Activated naive CD4-positive, alpha-beta T cell treated with anti-CD3 and anti-CD28 coated beads for 36 hours (primary cell): Measurements from ENCODE around the gene KCNQ4. TPM values are rescaled to one million over a fixed set of nuclear protein-coding genes. Genes with fewer than 3 reads are reported as not detected.
A peak's percentile ranks its signal among the peaks of the same experiment; 100 is the strongest.

Experiments used
- CTCF ChIA-PET: fragments of 350-600 bp; sonication (Branson Sonifier 250); formaldehyde crosslinking; loops from one replicate; lab custom pipeline; 2021; ENCODE audit warnings: antibody characterized with exemption; lab: Charles Lee
- DNase-seq: peaks from one replicate; pipeline ENCODE4 v3.0.0-alpha.2; 2020
- H3K27ac Mint-ChIP-seq: one replicate; pipeline ENCODE4 v1.8.0; 2021; ENCODE audit warnings: mild to moderate bottlenecking, mixed read lengths
- H3K27me3 Mint-ChIP-seq: one replicate; pipeline ENCODE4 v1.8.0; 2021; ENCODE audit warnings: low read depth, mixed read lengths
- H3K36me3 Mint-ChIP-seq: one replicate; pipeline ENCODE4 v1.8.0; 2021; ENCODE audit warnings: low read depth, mixed read lengths
- H3K4me1 Mint-ChIP-seq: one replicate; pipeline ENCODE4 v1.8.0; 2021; ENCODE audit warnings: low read depth, mixed read lengths
- H3K4me3 Mint-ChIP-seq: one replicate; pipeline ENCODE4 v1.8.0; 2021; ENCODE audit warnings: mild to moderate bottlenecking, moderate library complexity, mixed read lengths
- H3K9me3 Mint-ChIP-seq: one replicate; pipeline ENCODE4 v1.8.0; 2021; ENCODE audit warnings: mixed read lengths
- intact Hi-C: fragments of 100-400 bp; cut with micrococcal nuclease; formaldehyde crosslinking; loops from one replicate; pipeline ENCODE4 v1.15.1; 2023
- total RNA-seq, 2 experiments: library from RNA; stranded (reverse); gene quantifications; one replicate each; pipeline ENCODE4 v1.2.3, GENCODE V29; 2021

Gene KCNQ4
- total RNA-seq, 2 experiments from 2014 or later: 0.49 to 0.50 TPM

DNA sequence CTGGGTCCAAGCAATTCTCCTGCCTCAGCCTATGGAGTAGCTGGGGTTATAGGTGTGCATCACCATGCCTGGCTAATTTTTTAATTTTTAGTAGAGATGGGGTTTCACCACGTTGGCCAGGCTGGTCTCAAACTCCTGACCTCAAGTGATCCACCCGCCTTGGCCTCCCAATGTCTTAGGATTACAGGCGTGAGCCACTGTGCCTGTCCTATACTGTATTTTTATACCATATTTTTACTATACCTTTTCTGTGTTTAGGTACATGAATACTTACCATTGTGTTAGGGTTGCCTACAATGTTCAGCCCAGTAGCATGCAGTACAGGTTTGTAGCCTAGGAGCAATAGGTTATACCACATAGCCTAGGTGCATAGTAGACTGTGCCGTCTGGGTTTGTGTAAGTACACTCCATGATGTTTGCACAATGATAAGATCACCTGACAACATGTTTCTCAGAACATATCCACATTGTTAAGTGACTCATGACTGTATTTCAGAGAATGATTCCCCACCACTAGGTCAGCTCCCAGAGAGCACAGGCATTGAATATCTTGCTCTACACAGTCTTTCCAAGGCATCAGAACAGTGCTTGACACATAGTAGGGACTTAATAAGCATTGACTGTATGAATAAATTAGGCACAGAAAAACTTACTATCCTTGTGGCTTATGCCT lies 84.6 kb downstream of the KCNQ4 start:
- Mint-ChIP-seq H3K9me3 (no peaks in the 10 kb centered on the region), H3K36me3 (no peaks in the 10 kb centered on the region), H3K4me1 (no peaks in the 10 kb centered on the region), H3K4me3 (no peak overlapping the region), H3K27ac (no peak overlapping the region), H3K27me3 (no peaks in the 10 kb centered on the region)
- intact Hi-C loops: loop anchor here (10.0 kb wide), 1 partner anchor 377 kb away; the partner anchor contains the start of gene SCMH1
- CTCF ChIA-PET: no interaction called here
- no peak for DNase-seq

GRCh38 chr1:40870135-40870728 lies 86.6 kb downstream of the KCNQ4 start:
- peaks cover 5% of the 10 kb centered on the region for H3K4me1 Mint-ChIP-seq
- H3K9me3 Mint-ChIP-seq: no peaks in the 10 kb centered on the region
- CTCF ChIA-PET: interaction anchor here (0.5 to 1.1 kb wide), 3 partner anchors 79 to 625 kb away, joined by 3 to 5 read pairs (median 4); no protein-coding TSS in a partner anchor
- H3K36me3 Mint-ChIP-seq: no peaks in the 10 kb centered on the region
- intact Hi-C loops: no loop called here
- no peaks in the 10 kb centered on the region for H3K27me3 Mint-ChIP-seq
- no peak overlapping the region for H3K27ac Mint-ChIP-seq
- no peak for DNase-seq
- no peak overlapping the region for H3K4me3 Mint-ChIP-seq

DNA sequence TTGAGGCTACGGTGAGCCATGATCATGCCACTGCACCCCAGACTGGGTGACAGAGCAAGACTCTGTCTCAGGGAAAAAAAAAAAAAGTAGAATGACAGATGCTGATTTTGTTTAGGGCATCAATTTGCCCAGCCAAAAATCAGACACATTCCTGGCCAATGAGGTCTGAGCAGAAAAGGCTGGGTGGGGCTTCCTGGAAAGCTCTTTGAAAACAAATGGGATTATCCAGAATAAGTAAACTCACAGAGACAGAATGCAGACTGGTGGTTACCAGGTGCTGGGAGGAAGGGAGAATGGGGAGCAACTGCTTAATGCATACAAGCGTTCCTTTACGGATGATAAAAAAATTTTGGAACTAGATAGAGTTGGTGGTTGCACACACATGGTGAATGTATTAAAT lies 88.7 kb downstream of the KCNQ4 start:
- DNase-seq: no peak
- Mint-ChIP-seq H3K27me3 (no peaks in the 10 kb centered on the region), H3K36me3 (peaks cover 4% of the 10 kb centered on the region), H3K9me3 (peaks cover 13% of the 10 kb centered on the region), H3K4me1 (peaks cover 23% of the 10 kb centered on the region), H3K27ac (no peak overlapping the region), H3K4me3 (no peak overlapping the region)
- intact Hi-C loops: no loop called here
- CTCF ChIA-PET: no interaction called here

- Mint-ChIP-seq H3K4me3 (no peak overlapping the region), H3K27me3 (no peaks in the 10 kb centered on the region), H3K36me3 (peaks cover 4% of the 10 kb centered on the region), H3K4me1 (peaks cover 30% of the 10 kb centered on the region), H3K9me3 (peaks cover 13% of the 10 kb centered on the region), H3K27ac (no peak overlapping the region)
- CTCF ChIA-PET: interaction anchor here (1.6 to 2.5 kb wide), 2 partner anchors 75 to 79 kb away, joined by 4 to 8 read pairs; no protein-coding TSS in a partner anchor
- intact Hi-C loops: no loop called here
- no peak for DNase-seq
Measured at GRCh38 chr1:40873863-40874472, 90.4 kb downstream of the KCNQ4 start.

DNA sequence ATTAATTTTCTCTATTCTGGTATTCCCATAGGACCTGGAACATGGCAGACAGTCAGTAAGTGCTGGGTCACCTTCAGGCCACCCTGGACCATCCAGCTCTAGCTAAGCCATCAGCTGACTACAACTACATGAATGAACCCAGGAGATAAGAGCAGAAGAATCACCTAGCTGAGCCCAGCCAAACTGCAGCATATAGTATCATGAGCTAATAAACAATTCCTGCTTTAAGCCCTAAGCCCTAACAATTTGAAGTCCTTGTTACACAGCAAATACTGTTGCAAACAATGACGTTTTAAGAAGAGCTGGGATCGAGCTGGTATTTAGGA lies 92.8 kb downstream of the KCNQ4 start:
- no peak overlapping the region for H3K27ac Mint-ChIP-seq
- no peak overlapping the region for H3K4me3 Mint-ChIP-seq
- CTCF ChIA-PET: interaction anchor here (0.6 to 2.6 kb wide), 4 partner anchors 27 to 76 kb away, joined by 3 to 12 read pairs (median 7); no protein-coding TSS in a partner anchor

GRCh38 chr1:40876891-40877290 lies 93.3 kb downstream of the KCNQ4 start:
- Mint-ChIP-seq H3K9me3 (peaks cover 13% of the 10 kb centered on the region), H3K36me3 (peaks cover 4% of the 10 kb centered on the region), H3K4me1 (peaks cover 30% of the 10 kb centered on the region), H3K4me3 (no peak overlapping the region), H3K27ac (peak overlapping the region; percentile 50), H3K27me3 (peaks cover 3% of the 10 kb centered on the region)
- intact Hi-C loops: no loop called here
- no peak for DNase-seq
- CTCF ChIA-PET: interaction anchor here (0.6 to 2.6 kb wide), 3 partner anchors 27 to 76 kb away, joined by 3 to 12 read pairs (median 6); no protein-coding TSS in a partner anchor

More for the DNA sequence above, 92.8 kb downstream of the KCNQ4 start:
- peaks cover 30% of the 10 kb centered on the region for H3K4me1 Mint-ChIP-seq
- peaks cover 13% of the 10 kb centered on the region for H3K9me3 Mint-ChIP-seq
- peaks cover 4% of the 10 kb centered on the region for H3K36me3 Mint-ChIP-seq
- no peaks in the 10 kb centered on the region for H3K27me3 Mint-ChIP-seq
- no peak for DNase-seq
- intact Hi-C loops: no loop called here

DNA sequence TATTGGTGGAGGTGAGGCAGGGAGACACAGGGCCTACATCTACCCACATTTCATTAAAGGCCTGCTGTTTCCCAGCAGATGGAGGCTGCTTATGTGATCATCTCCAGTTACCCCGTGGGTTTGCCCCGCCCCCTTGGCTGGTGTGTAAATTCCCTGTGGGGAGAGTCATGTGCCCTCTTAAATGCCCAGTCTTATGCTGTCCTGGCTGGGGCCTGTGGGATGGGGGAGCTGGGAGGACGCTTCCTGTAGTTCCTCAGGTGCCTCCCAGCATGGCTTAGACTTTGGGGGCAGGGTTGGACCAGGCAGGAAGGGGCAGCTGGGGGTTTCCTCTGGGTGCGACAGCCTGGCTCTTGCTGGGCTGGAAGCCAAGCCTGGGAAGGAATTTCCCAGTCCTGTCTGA lies 94.1 kb downstream of the KCNQ4 start:
- Mint-ChIP-seq H3K4me1 (peaks cover 30% of the 10 kb centered on the region), H3K36me3 (peaks cover 4% of the 10 kb centered on the region), H3K4me3 (no peak overlapping the region), H3K27ac (peak overlapping the region; percentile 50), H3K9me3 (peaks cover 13% of the 10 kb centered on the region), H3K27me3 (peaks cover 6% of the 10 kb centered on the region)
- intact Hi-C loops: no loop called here
- CTCF ChIA-PET: interaction anchor here (2.6 kb wide), 1 partner anchor 71 kb away, joined by 12 read pairs; no protein-coding TSS in a partner anchor
- DNase-seq: peak; percentile 46

DNA sequence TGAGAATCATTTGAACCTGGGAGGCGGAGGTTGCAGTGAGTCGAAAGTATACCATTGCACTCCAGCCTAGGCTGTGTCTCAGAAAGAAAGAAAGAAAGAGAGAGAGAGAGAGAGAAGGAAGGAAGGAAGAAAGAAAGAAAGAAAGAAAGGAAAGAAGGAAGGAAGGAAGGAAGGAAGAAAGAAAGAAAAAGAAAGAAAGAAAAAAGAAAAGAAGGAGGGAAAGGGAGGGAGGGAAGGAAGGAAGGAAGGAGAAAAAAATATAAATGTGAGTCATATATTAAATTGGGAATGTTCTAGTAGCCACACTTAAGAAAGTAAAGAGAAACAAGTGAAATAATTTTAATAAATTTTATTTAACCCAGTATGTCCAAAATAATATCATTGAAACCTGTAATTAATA lies 95.3 kb downstream of the KCNQ4 start:
- no peak for DNase-seq
- no peak overlapping the region for H3K27ac Mint-ChIP-seq
- H3K27me3 Mint-ChIP-seq: peaks cover 11% of the 10 kb centered on the region
- CTCF ChIA-PET: interaction anchor here (0.6 kb wide), 1 partner anchor 71 kb away, joined by 4 read pairs; no protein-coding TSS in a partner anchor
- no peak overlapping the region for H3K4me3 Mint-ChIP-seq
- H3K36me3 Mint-ChIP-seq: peaks cover 4% of the 10 kb centered on the region
- H3K9me3 Mint-ChIP-seq: peaks cover 13% of the 10 kb centered on the region
- intact Hi-C loops: no loop called here
- H3K4me1 Mint-ChIP-seq: peaks cover 32% of the 10 kb centered on the region

DNA sequence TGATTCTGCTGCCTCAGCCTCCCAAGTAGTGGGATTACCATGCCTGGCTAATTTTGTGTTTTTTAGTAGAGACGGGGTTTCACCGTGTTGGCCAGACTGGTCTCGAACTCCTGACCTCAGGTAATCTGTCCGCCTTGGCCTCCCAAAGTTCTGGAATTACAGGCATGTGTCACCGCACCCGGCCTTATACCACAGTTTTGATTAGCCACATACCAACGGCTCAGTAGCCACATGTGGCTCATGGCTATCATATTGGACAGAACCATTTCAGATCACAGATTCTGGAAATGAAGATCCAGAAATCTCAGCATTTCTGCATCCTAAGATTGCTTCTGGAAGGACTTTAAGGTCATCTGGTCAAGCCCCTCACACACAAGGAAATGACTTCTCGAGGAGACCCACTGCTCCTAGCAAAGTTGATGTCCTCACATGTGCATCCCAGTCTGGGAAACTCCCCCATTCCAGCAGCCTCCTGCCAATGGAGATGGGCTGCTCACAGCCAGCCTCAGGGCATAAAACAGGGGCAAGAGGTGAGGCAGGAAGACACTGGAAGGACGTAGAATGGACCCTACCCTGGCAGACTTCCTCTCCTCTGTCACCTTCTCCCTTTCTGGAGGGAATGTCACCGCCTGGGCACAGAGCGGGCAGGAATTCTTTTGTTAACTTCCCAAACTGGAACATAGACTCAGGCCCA lies 96.0 kb downstream of the KCNQ4 start:
- no peak for DNase-seq
- H3K36me3 Mint-ChIP-seq: peaks cover 4% of the 10 kb centered on the region
- peaks cover 33% of the 10 kb centered on the region for H3K4me1 Mint-ChIP-seq
- intact Hi-C loops: no loop called here
- H3K4me3 Mint-ChIP-seq: no peak overlapping the region
- H3K27me3 Mint-ChIP-seq: peaks cover 15% of the 10 kb centered on the region
- CTCF ChIA-PET: interaction anchor here (0.6 kb wide), 1 partner anchor 73 kb away, joined by 3 read pairs; no protein-coding TSS in a partner anchor
- H3K9me3 Mint-ChIP-seq: peaks cover 13% of the 10 kb centered on the region
- H3K27ac Mint-ChIP-seq: no peak overlapping the region

- CTCF ChIA-PET: no interaction called here
- intact Hi-C loops: no loop called here
- Mint-ChIP-seq H3K9me3 (peaks cover 8% of the 10 kb centered on the region), H3K4me3 (no peak overlapping the region), H3K4me1 (peaks cover 21% of the 10 kb centered on the region), H3K27me3 (peaks cover 24% of the 10 kb centered on the region), H3K36me3 (peaks cover 2% of the 10 kb centered on the region), H3K27ac (no peak overlapping the region)
- no peak for DNase-seq
Measured at GRCh38 chr1:40880813-40881549, 97.4 kb downstream of the KCNQ4 start.

- no peaks in the 10 kb centered on the region for H3K36me3 Mint-ChIP-seq
- no peak overlapping the region for H3K4me3 Mint-ChIP-seq
- DNase-seq: no peak
- CTCF ChIA-PET: no interaction called here
- peaks cover 35% of the 10 kb centered on the region for H3K27me3 Mint-ChIP-seq
- no peak overlapping the region for H3K27ac Mint-ChIP-seq
- H3K9me3 Mint-ChIP-seq: no peaks in the 10 kb centered on the region
- H3K4me1 Mint-ChIP-seq: peaks cover 3% of the 10 kb centered on the region
- intact Hi-C loops: no loop called here
Measured at GRCh38 chr1:40884055-40884795, 100.6 kb downstream of the KCNQ4 start.
